Stomach (tissue), 9 donors: ENCODE results near the gene PDIA4. TPM values are rescaled to one million over a fixed set of nuclear protein-coding genes. Genes with fewer than 3 reads are reported as not detected.

Source experiments
- DNase-seq, 2 donors: peaks; one replicate each; pipeline versions ENCODE4 v3.0.0 to v3.0.0-alpha.2; 2013 to 2019
- H3K27ac ChIP-seq, 5 donors: fragments of 200-600 bp in 4 of 5; sonication (generic) in 4 of 5; one replicate each; pipeline ENCODE4 v1.5.1; 2013 to 2019; ENCODE audit warnings: mild to moderate bottlenecking in 1 of 5, moderate library complexity in 1 of 5
- H3K27me3 ChIP-seq, 3 donors: fragments of 200-600 bp; sonication (generic); one replicate each; pipeline ENCODE4 v1.5.1; 2017 to 2019; ENCODE audit warnings: mixed run types in 1 of 3
- H3K36me3 ChIP-seq, 4 donors: fragments of 200-600 bp; sonication (generic); 1 replicate in 3 of 4; 2 replicates in 1 of 4; pipeline ENCODE4 v1.5.1; 2016 to 2019
- H3K4me1 ChIP-seq, 4 donors: fragments of 200-600 bp; sonication (generic); one replicate each; pipeline ENCODE4 v1.5.1; 2016 to 2019
- H3K4me3 ChIP-seq, 4 donors: fragments of 200-600 bp; sonication (generic) in 3 of 4; one replicate each; pipeline ENCODE4 v1.5.1; 2016 to 2019; ENCODE audit warnings: mild to moderate bottlenecking in 1 of 4
- H3K9me3 ChIP-seq, 4 donors: fragments of 200-600 bp; sonication (generic); one replicate each; pipeline ENCODE4 v1.5.1; 2016 to 2019
- CTCF ChIP-seq, 7 experiments: fragments of 450-650 bp in 4 of 7; fragments of 200-600 bp in 3 of 7; sonication (generic) in 3 of 7; IDR thresholded peaks; one replicate each; pipeline ENCODE4 v1.5.1; 2016 to 2019; ENCODE audit warnings: antibody characterized with exemption in 7 of 7, control low read depth in 2 of 7, mild to moderate bottlenecking in 1 of 7
- EP300 ChIP-seq: sonication (generic); formaldehyde crosslinking; IDR thresholded peaks from one replicate; pipeline ENCODE4 v1.6.1; 2017; ENCODE audit warnings: antibody characterized with exemption
- POLR2A ChIP-seq, 4 donors: fragments of 450-650 bp; IDR thresholded peaks; one replicate each; pipeline ENCODE4 v1.6.1; 2016; ENCODE audit warnings: antibody characterized with exemption in 4 of 4, control low read depth in 2 of 4, mild to moderate bottlenecking in 1 of 4, moderate library complexity in 1 of 4
- POLR2AphosphoS5 ChIP-seq, 3 donors: sonication (generic); formaldehyde crosslinking; IDR thresholded peaks; one replicate each; pipeline ENCODE4 v1.6.1; 2016; ENCODE audit warnings: antibody characterized with exemption in 3 of 3
- WGBS, 5 donors: extraction: QIAGEN DNeasy Blood & Tissue Kit in 3 of 5; methylation state at CpG; one replicate each; pipeline versions ENCODE4 v1.1.5 to v1.1.7; 2013 to 2018; 5-methylcytosine and 5-hydroxymethylcytosine counted together
- intact Hi-C: fragments of 100-400 bp; cut with DNase I; formaldehyde crosslinking; loops from one replicate; pipeline ENCODE4 v1.15.1; 2023; ENCODE audit warnings: low total_unique reads
- polyA plus RNA-seq, 3 donors: library from polyadenylated mRNA; stranded (reverse); fragments of 200-250 nt; gene quantifications; one replicate each; pipeline ENCODE4 v1.2.3, GENCODE V29; 2013
- total RNA-seq, 5 donors: library from RNA; depleted of rRNA; stranded (reverse); fragments of >200 nt; gene quantifications; one replicate each; pipeline versions ENCODE4 v1.1.0 to v1.2.3, GENCODE V29; 2014 to 2016
- donor health status: healthy with polysubstance abuse.
- donor health status: Bipolar disorder and iron deficiency.
- donor health status: healthy.

The PDIA4 gene
- total and polyA plus RNA-seq, 8 donors, result 13.7 to 185 (median 73.3) TPM

DNA sequence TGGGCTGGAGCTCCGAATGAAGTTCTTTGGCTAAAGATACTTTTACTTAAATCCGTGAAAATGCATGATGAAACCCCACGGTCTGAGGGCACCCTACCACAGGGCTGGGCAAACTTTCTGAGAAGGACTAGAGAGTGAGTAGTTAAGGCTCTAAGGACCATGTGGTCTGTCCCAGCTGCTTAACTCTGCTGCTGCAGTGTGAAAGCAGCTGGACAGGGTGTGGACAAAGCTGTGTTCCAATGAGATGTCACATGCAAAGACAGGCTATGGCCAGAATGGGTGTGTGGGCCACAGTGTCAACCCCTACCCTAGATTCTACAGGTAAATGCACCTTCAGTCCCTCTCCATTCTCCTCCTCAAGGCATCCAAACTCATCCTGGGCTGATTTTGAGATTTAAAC, 18.8 kb downstream of the PDIA4 start:
- peaks cover 0 to 11% (median 0%) of the 10 kb centered on the region in 4 donors for H3K4me1 ChIP-seq
- TF ChIP-seq EP300, result no peak
- no peaks in the 10 kb centered on the region for H3K27me3 ChIP-seq
- peaks cover 78 to 100% (median 96%) of the 10 kb centered on the region in 4 donors for H3K36me3 ChIP-seq
- H3K9me3 ChIP-seq, result no peaks in the 10 kb centered on the region
- intact Hi-C loops, result loop anchor here (5.0 to 10.0 kb wide), 2 partner anchors 55 to 78 kb away; no protein-coding TSS in a partner anchor
- H3K4me3 ChIP-seq, result no peak overlapping the region
- no peak for DNase-seq
- 73 to 88% (median 83%) methylated on average over 3 of the region's 3 CpGs for WGBS, 5 donors
- no peak overlapping the region for H3K27ac ChIP-seq

GRCh38 chr7:149007611-149008010, 20.7 kb downstream of the PDIA4 start:
- Histone ChIP-seq H3K36me3 (peaks cover 79 to 100% (median 96%) of the 10 kb centered on the region in 4 donors), H3K4me3 (no peak overlapping the region), H3K27ac (no peak overlapping the region), H3K9me3 (no peaks in the 10 kb centered on the region), H3K4me1 (peaks cover 0 to 13% (median 0%) of the 10 kb centered on the region in 4 donors), H3K27me3 (no peaks in the 10 kb centered on the region)
- 77 to 92% (median 80%) methylated on average over 6 of the region's 6 CpGs for WGBS, 5 donors
- intact Hi-C loops, result loop anchor here (5.0 to 10.0 kb wide), 2 partner anchors 57 to 80 kb away; no protein-coding TSS in a partner anchor
- DNase-seq, result no peak
- TF ChIP-seq POLR2AphosphoS5 (IDR thresholded peaks at IDR 0.05) (no peak), POLR2A (IDR thresholded peaks at IDR 0.05) (no peak), EP300 (no peak), CTCF (IDR thresholded peaks at IDR 0.05) (no peak)

GRCh38 chr7:149007146-149007545, 21.2 kb downstream of the PDIA4 start:
- WGBS, 5 donors, result 75 to 94% (median 89%) methylated on average over 3 of the region's 3 CpGs
- Histone ChIP-seq H3K27me3 (no peaks in the 10 kb centered on the region), H3K4me3 (no peak overlapping the region), H3K9me3 (no peaks in the 10 kb centered on the region), H3K4me1 (peaks cover 0 to 13% (median 0%) of the 10 kb centered on the region in 4 donors), H3K36me3 (peaks cover 79 to 100% (median 96%) of the 10 kb centered on the region in 4 donors), H3K27ac (no peak overlapping the region)
- intact Hi-C loops, result loop anchor here (5.0 to 10.0 kb wide), 2 partner anchors 58 to 80 kb away; no protein-coding TSS in a partner anchor
- DNase-seq, result no peak
- TF ChIP-seq POLR2A (IDR thresholded peaks at IDR 0.05) (no peak), CTCF (IDR thresholded peaks at IDR 0.05) (no peak), POLR2AphosphoS5 (IDR thresholded peaks at IDR 0.05) (no peak), EP300 (no peak)

DNA sequence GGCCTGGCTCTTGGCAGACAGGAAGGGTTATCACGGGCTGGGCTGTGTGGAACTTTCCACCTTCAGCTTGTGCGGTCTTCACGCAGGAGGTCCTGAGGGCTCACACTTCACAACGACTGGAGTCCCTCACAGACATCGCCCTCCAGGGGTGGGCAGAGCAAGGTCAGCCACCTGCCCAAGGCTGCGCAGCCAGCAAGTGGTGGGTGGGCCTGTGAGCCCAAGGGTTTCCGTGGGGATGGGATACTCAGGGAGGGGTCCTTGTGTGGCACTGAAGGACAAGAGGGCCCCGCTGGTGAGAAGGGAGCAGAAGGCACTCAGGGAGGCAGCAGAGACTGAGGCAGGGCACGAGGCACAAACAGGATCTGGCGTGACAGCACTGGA, 22.0 kb downstream of the PDIA4 start:
- Histone ChIP-seq H3K27ac (no peak overlapping the region), H3K36me3 (peaks cover 72 to 99% (median 96%) of the 10 kb centered on the region in 4 donors), H3K4me3 (no peak overlapping the region), H3K9me3 (no peaks in the 10 kb centered on the region), H3K27me3 (no peaks in the 10 kb centered on the region), H3K4me1 (peaks cover 0 to 13% (median 0%) of the 10 kb centered on the region in 4 donors)
- intact Hi-C loops, result loop anchor here (5.0 to 10.0 kb wide), 2 partner anchors 58 to 81 kb away; no protein-coding TSS in a partner anchor
- no peak for TF ChIP-seq EP300
- no peak for TF ChIP-seq POLR2AphosphoS5 (IDR thresholded peaks at IDR 0.05)
- TF ChIP-seq CTCF (IDR thresholded peaks at IDR 0.05), result no peak
- no peak for TF ChIP-seq POLR2A (IDR thresholded peaks at IDR 0.05)
- 83 to 96% (median 84%) methylated on average over 7 to 10 of the region's 10 CpGs for WGBS, 5 donors
- no peak for DNase-seq
